Neuron (in vitro differentiated cells): ENCODE data around the gene CDC14A.

Source experiments
- H2AFZ ChIP-seq: one replicate; pipeline ENCODE4 v1.6.1; 2013; ENCODE audit warnings: low read depth, mild to moderate bottlenecking, inconsistent platforms, low read length, moderate library complexity
- H3K27me3 ChIP-seq: one replicate; pipeline ENCODE4 v1.6.1; 2013; ENCODE audit warnings: low read length; ENCODE audit not compliant: insufficient read depth
- H3K36me3 ChIP-seq: one replicate; pipeline ENCODE4 v1.6.1; 2013; ENCODE audit warnings: low read length; ENCODE audit not compliant: insufficient read depth
- H3K4me1 ChIP-seq: one replicate; pipeline ENCODE4 v1.6.1; 2013; ENCODE audit warnings: low read length; ENCODE audit not compliant: insufficient read depth
- H3K4me3 ChIP-seq: 2 replicates; pipeline ENCODE4 v1.5.1; 2013; ENCODE audit warnings: mild to moderate bottlenecking, low read length, moderate library complexity
- H3K9me3 ChIP-seq: one replicate; pipeline ENCODE4 v1.6.1; 2013; ENCODE audit warnings: low read length

Gene CDC14A

GRCh38 chr1:100539836-100540536, 187.7 kb downstream of the CDC14A start:
- Histone ChIP-seq H3K27me3 (peaks cover 57% of the 10 kb centered on the region), H3K4me3 (peak overlapping the region; percentile 39), H3K4me1 (peaks cover 21% of the 10 kb centered on the region), H3K9me3 (no peaks in the 10 kb centered on the region), H2AFZ (peak overlapping the region; percentile 89), H3K36me3 (no peaks in the 10 kb centered on the region)

DNA sequence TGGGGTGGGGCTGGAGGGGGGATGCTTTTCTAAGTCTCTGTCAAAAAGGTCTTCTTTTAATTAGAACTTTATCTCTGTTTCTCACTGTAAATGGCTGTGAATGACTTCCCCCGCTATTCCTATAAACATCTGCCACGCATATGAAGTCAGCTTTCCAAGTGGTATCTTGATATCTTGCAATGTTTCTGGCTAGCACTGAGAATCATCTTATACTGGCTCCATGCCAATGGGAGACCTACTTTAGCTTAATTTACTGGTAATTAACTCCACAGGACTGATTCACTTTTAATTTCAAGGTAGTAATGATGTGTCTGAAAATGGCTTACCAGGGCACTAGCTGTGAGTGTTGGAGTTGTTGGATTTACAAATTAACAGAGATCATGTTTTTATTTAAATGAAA, 190.0 kb downstream of the CDC14A start:
- Histone ChIP-seq H3K4me3 (no peak overlapping the region), H3K27me3 (peaks cover 51% of the 10 kb centered on the region), H2AFZ (no peak overlapping the region), H3K4me1 (peaks cover 21% of the 10 kb centered on the region), H3K9me3 (no peaks in the 10 kb centered on the region), H3K36me3 (no peaks in the 10 kb centered on the region)

- no peak overlapping the region for H3K4me3 ChIP-seq
- no peaks in the 10 kb centered on the region for H3K9me3 ChIP-seq
- H3K27me3 ChIP-seq, result peaks cover 43% of the 10 kb centered on the region
- no peaks in the 10 kb centered on the region for H3K36me3 ChIP-seq
- peaks cover 13% of the 10 kb centered on the region for H3K4me1 ChIP-seq
- H2AFZ ChIP-seq, result no peak overlapping the region
These were observed 191.3 kb downstream of the CDC14A start for GRCh38 chr1:100543640-100544039.

DNA sequence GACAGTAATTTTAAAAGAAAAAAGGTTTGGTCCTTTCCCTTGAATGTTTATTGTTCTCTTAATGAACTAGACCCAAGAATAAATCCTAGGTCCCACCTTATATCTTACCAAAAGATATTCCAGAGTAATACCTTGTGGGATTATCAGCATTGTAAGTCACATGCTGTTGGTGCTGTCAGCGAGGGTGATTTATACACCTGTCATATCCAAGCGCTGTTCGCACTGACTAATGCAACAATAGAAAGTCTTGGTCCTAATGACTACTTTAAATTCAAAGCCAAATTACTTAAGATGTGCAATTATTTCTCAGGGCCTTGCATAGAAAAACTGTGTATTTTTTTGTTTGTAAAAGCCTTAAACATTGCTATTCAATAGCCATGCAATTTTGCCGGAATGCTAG, 192.5 kb downstream of the CDC14A start:
- H2AFZ ChIP-seq, result no peak overlapping the region
- peaks cover 3% of the 10 kb centered on the region for H3K4me1 ChIP-seq
- H3K4me3 ChIP-seq, result no peak overlapping the region

DNA sequence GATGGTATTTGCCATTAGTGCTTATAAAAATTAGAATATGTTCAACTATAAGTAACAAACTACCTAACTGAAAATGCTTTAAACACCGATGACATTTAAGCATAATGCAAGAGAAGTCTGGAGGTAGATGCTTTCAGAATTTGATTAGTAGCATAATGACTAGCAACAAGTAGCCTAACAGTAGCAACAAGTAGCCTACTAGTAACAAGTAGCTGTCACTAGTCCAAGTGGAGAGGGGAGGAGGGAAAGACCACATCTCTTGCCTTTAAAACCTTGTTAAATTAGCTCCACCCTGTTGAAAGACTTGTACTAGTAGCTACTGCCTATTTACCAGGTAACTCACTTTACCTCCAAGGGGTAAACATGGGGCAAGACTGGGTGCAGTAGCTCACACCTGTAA, 193.5 kb downstream of the CDC14A start:
- H3K4me1 ChIP-seq, result no peaks in the 10 kb centered on the region
- no peak overlapping the region for H3K4me3 ChIP-seq
- no peaks in the 10 kb centered on the region for H3K36me3 ChIP-seq
- H3K27me3 ChIP-seq, result peaks cover 22% of the 10 kb centered on the region
- H2AFZ ChIP-seq, result no peak overlapping the region
- no peaks in the 10 kb centered on the region for H3K9me3 ChIP-seq

More for the DNA sequence above, 192.5 kb downstream of the CDC14A start:
- Histone ChIP-seq H3K36me3 (no peaks in the 10 kb centered on the region), H3K27me3 (peaks cover 33% of the 10 kb centered on the region), H3K9me3 (no peaks in the 10 kb centered on the region)

DNA sequence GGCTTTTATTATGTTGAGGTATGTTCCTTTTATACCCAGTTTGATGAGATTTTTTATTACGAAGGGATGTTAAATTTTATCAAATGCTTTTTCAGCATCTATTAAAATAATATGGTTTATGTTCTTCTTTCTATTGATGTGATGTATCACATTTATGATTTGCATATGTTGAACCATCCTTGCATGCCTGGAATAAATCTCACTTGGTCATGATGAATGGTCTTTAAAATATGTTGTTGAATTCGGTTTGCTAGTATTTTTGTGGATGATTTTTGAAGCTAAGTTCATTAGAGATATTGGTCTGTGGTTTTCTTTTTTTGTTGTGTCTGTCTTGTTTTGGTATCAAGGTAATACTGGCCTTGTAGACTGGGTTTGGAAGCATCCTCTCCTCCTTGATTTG, 199.7 kb downstream of the CDC14A start:
- no peaks in the 10 kb centered on the region for H3K36me3 ChIP-seq
- peaks cover 2% of the 10 kb centered on the region for H3K27me3 ChIP-seq
- no peak overlapping the region for H2AFZ ChIP-seq
- no peaks in the 10 kb centered on the region for H3K9me3 ChIP-seq
- H3K4me1 ChIP-seq, result no peaks in the 10 kb centered on the region
- no peak overlapping the region for H3K4me3 ChIP-seq

DNA sequence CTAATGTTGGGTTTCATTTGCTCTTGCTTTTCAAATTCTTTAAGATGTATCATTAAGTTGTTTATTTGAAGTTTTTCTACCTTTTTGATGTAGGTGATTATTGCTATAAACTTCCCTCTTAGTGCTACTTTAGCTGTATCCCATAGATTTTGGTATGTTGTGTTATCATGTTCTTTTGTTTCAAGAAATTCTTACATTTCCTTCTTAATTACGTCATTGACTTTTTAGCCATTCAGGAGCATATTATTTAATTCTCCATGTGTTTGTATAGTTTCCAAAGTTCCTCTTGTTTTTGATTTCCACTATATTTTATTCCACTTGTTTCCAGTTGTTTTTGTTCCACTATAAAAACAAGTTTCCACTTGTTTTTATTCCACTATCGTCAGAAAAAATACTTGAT, 200.6 kb downstream of the CDC14A start:
- Histone ChIP-seq H3K9me3 (no peaks in the 10 kb centered on the region), H3K4me1 (no peaks in the 10 kb centered on the region), H3K36me3 (no peaks in the 10 kb centered on the region), H3K27me3 (peaks cover under 1% of the 10 kb centered on the region), H2AFZ (no peak overlapping the region), H3K4me3 (no peak overlapping the region)

DNA sequence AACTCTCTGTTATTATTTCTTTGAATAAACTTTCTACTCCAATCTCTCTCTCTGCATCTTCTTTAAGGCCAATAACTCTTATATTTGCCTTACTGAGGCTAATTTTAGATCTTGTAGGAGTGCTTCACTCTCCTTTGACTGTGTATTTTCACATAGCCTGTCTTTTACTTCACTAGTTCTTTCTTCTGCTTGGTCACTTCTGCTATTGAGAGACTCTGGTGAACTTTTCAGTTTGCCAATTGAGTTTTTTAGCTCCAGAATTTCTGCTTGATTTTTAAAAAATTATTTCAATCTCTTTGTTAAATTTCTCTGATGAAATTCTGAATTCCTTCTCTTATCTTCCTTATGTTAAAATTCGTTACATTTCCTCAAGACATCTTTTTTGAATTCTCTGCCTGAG, 203.9 kb downstream of the CDC14A start:
- Histone ChIP-seq H3K4me1 (no peaks in the 10 kb centered on the region), H3K36me3 (no peaks in the 10 kb centered on the region), H3K27me3 (no peaks in the 10 kb centered on the region), H2AFZ (no peak overlapping the region), H3K4me3 (no peak overlapping the region), H3K9me3 (no peaks in the 10 kb centered on the region)

GRCh38 chr1:100556925-100557605, 204.8 kb downstream of the CDC14A start:
- Histone ChIP-seq H3K36me3 (no peaks in the 10 kb centered on the region), H3K27me3 (no peaks in the 10 kb centered on the region), H2AFZ (no peak overlapping the region), H3K4me1 (no peaks in the 10 kb centered on the region), H3K9me3 (no peaks in the 10 kb centered on the region), H3K4me3 (no peak overlapping the region)

DNA sequence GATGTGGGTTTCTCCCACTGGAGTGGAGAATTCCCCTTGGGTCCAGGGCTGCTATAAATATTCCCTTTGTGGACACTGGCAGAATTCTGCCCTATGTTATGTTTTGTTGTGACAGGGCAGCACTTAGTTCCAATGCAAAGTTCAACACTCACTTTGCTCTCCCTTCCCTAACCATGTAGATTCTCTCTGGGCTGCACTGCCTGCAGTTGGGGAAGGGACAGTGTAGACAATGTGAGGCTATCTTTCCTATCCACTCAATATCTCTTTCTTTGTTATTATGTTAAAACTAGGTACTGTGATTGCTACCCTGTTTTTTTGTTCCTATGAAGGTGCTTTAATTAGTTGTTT, 205.3 kb downstream of the CDC14A start:
- Histone ChIP-seq H2AFZ (no peak overlapping the region), H3K9me3 (no peaks in the 10 kb centered on the region), H3K4me1 (no peaks in the 10 kb centered on the region), H3K27me3 (no peaks in the 10 kb centered on the region), H3K36me3 (no peaks in the 10 kb centered on the region), H3K4me3 (no peak overlapping the region)

GRCh38 chr1:100565533-100565932, 213.2 kb downstream of the CDC14A start:
- H3K9me3 ChIP-seq, result no peaks in the 10 kb centered on the region
- H3K36me3 ChIP-seq, result no peaks in the 10 kb centered on the region
- H2AFZ ChIP-seq, result no peak overlapping the region
- H3K27me3 ChIP-seq, result no peaks in the 10 kb centered on the region
- no peak overlapping the region for H3K4me3 ChIP-seq
- peaks cover 2% of the 10 kb centered on the region for H3K4me1 ChIP-seq

DNA sequence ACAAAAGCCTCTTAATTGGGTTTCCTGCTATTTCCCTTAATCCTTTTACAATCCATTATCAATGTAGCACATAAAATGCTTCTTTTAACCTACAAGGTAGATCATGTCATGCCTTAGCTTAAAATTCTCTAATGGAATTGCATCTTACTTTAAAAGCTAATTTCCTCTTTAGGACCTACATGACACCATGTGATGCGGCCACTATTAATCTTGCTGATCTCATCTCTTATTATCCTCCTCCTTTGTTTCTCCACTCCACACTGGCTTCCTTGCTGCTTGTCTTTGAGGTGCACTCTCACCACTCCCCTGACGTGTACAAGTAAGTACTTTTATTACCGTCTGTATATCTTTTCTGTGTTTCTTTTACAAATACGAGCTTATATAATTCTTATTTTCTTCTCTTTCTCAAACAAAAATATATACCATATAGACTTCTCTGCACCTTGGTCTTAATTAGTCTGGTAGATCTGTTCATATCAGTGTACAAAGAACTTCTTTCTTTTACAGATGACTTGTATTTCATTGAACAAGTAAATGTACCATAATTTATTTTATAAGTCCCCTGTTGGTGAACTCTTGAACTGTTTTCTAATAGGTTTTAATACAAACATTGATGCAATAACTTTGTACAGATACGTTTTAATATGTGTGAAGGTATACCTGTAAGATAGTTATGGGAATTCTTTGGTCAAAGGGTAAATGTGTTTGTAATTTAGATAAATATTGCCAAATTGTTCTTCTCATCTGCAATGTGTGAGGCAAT, 213.8 kb downstream of the CDC14A start:
- no peaks in the 10 kb centered on the region for H3K27me3 ChIP-seq
- H3K4me3 ChIP-seq, result no peak overlapping the region
- no peaks in the 10 kb centered on the region for H3K9me3 ChIP-seq
- H3K4me1 ChIP-seq, result peaks cover 2% of the 10 kb centered on the region
- no peak overlapping the region for H2AFZ ChIP-seq
- no peaks in the 10 kb centered on the region for H3K36me3 ChIP-seq

DNA sequence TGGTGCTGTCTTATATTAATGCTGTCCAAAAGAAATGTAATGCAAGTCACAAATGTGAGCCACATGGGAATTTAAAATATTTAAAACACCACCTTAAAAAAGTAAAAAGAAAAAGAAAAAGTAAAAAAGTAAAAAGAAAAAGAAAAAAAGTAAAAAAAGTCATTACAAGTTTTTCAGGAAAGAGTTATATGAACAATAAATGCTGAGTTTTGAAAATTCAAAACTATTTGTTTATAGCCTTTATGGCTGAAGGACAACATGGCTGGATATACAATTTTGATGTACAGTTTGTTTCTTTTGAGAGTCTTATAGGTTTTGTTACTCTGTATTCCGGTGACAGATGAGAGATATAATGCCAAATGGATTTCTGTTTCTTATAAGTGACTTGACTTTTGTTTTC, 214.8 kb downstream of the CDC14A start:
- Histone ChIP-seq H3K4me3 (no peak overlapping the region), H3K36me3 (no peaks in the 10 kb centered on the region), H3K4me1 (peaks cover 2% of the 10 kb centered on the region), H3K9me3 (no peaks in the 10 kb centered on the region), H3K27me3 (no peaks in the 10 kb centered on the region), H2AFZ (no peak overlapping the region)
